Kasumi-1 (cell line): ENCODE measurements around the gene NPAS3.
A peak's percentile ranks its signal among the peaks of the same experiment; 100 is the strongest.

Experiments
- DNase-seq, 2 experiments: peaks; one replicate each; lab custom pipeline; 2025; lab: John Stamatoyannopoulos, UW

NPAS3 gene

GRCh38 chr14:32938719-32939253 is at the start of gene NPAS3:
Gene NPAS3, plus strand, starts transcription at chr14:32938879.
- no peak for DNase-seq

GRCh38 chr14:32896979-32897697 is 41.5 kb upstream of the NPAS3 start:
- no peak for DNase-seq

- DNase-seq: no peak
Observed at GRCh38 chr14:32897698-32898064, 41.0 kb upstream of the NPAS3 start.

- no peak for DNase-seq
Observed at GRCh38 chr14:32898876-32899275, 39.8 kb upstream of the NPAS3 start.

GRCh38 chr14:32900547-32900946 is 38.1 kb upstream of the NPAS3 start:
- DNase-seq: no peak

GRCh38 chr14:32905013-32905412 is 33.7 kb upstream of the NPAS3 start:
- DNase-seq: no peak

GRCh38 chr14:32906672-32907071 is 32.0 kb upstream of the NPAS3 start:
- DNase-seq: no peak

- no peak for DNase-seq
Observed at GRCh38 chr14:32908196-32909084, 30.2 kb upstream of the NPAS3 start.

- no peak for DNase-seq
Observed at GRCh38 chr14:32913725-32914124, 25.0 kb upstream of the NPAS3 start.

GRCh38 chr14:32914391-32914790 is 24.3 kb upstream of the NPAS3 start:
- no peak for DNase-seq

GRCh38 chr14:32920696-32921276 is 17.9 kb upstream of the NPAS3 start:
- no peak for DNase-seq

- no peak for DNase-seq
Observed at GRCh38 chr14:32925439-32925838, 13.2 kb upstream of the NPAS3 start.

- DNase-seq: no peak
Observed at GRCh38 chr14:32932302-32932913, 6.3 kb upstream of the NPAS3 start.

GRCh38 chr14:32932914-32933628 is 5.6 kb upstream of the NPAS3 start:
- no peak for DNase-seq

GRCh38 chr14:32933629-32934072 is 5.0 kb upstream of the NPAS3 start:
- DNase-seq: no peak

GRCh38 chr14:32934073-32934880 is 4.4 kb upstream of the NPAS3 start:
- DNase-seq: no peak

- no peak for DNase-seq
Observed at GRCh38 chr14:32934881-32935633, 3.6 kb upstream of the NPAS3 start.

- peak; percentile 69 to 70 for DNase-seq
Observed at GRCh38 chr14:32939254-32940065, 781 bp downstream of the NPAS3 start.

- peak in 1 of 2 experiments; percentile 29 for DNase-seq
Observed at GRCh38 chr14:32940066-32940651, 1.5 kb downstream of the NPAS3 start.
